Measurements from ENCODE around the gene SURF4.
"Not testable (repeated sequence)": the region's sequence is repeated elsewhere in the genome, so short reads cannot be mapped to it uniquely, and the experiment has no call there.

SURF4 gene

DNA sequence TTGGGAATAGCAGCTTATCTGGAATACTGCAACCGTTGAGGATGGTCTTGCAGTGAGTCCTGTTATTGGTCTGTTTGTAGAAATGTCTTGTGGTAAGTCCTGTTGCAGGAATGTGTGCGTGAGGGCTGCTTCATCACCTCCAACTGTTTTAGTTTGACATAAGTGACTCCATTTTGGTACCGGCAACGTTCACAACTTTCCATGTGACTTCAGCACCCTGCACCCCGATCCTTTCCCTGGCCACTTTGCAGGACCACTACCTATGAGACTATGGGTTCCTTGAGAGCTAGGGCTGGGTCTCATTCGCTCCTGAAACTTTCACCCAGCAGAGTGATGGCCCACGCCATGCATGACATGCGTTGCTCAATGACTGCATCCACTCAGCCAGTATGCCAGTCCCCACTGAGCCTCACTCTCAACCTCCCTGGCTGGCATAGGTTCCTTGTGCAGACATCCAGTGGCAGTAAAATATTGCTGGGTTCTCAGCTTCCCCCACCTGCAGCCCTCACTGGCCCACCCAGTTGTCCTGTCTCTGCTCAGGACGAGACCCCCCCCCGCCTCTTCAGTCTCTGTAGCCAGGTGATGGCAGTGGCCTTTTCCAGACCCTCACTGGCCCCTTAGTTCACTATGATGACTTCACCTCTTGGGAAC is 47.9 kb downstream of the SURF4 start:
- no peaks in the 10 kb centered on the region for H3K4me1 ChIP-seq (ENCODE audit: control insufficient read depth in 1 of 2, insufficient read depth in 2 of 2, low read length in 2 of 2)
- H3K27me3 ChIP-seq (ENCODE audit: insufficient read depth, low read length) = no peaks in the 10 kb centered on the region
- no peak for DNase-seq
- H3K4ac ChIP-seq (ENCODE audit: low read depth, low read length) = no peak overlapping the region
- H3K18ac ChIP-seq (ENCODE audit: low read length) = no peak overlapping the region
- H3K23ac ChIP-seq (ENCODE audit: low read length) = no peak overlapping the region
- no peak overlapping the region for H2BK5ac ChIP-seq (ENCODE audit: low read depth, low read length, poor library complexity)
- no CpG with 5 or more reads among the region's 10 CpGs for WGBS (ENCODE audit: extremely low coverage, insufficient coverage, insufficient read length)
- H2AK5ac ChIP-seq (ENCODE audit: low read length) = no peak overlapping the region
- no peak overlapping the region for H3K14ac ChIP-seq (ENCODE audit: low read length)
- H3K4me2 ChIP-seq (ENCODE audit: low read length) = no peak overlapping the region
- no peak overlapping the region for H4K12ac ChIP-seq (ENCODE audit: low read depth, low read length)
- no peak overlapping the region for H2BK12ac ChIP-seq (ENCODE audit: low read length)
- H3K36me3 ChIP-seq (ENCODE audit: control insufficient read depth in 1 of 2, insufficient read depth in 2 of 2, low read length in 2 of 2) = peaks cover 20 to 23% of the 10 kb centered on the region in 2 experiments
- H4K91ac ChIP-seq (ENCODE audit: low read depth, low read length) = no peak overlapping the region
- no peak overlapping the region for H2AFZ ChIP-seq (ENCODE audit: insufficient read depth, low read length, poor library complexity)
- H2BK120ac ChIP-seq (ENCODE audit: insufficient read depth, low read length, poor library complexity) = no peak overlapping the region
- H3K79me2 ChIP-seq (ENCODE audit: control insufficient read depth, insufficient read depth, low read length, poor library complexity) = no peaks in the 10 kb centered on the region
- no peak overlapping the region for H3K27ac ChIP-seq (ENCODE audit: low read depth, low read length)
- H3K79me1 ChIP-seq (ENCODE audit: low read length) = no peaks in the 10 kb centered on the region
- H3K4me3 ChIP-seq (ENCODE audit: low read depth, low read length) = no peak overlapping the region
- H3K9ac ChIP-seq (ENCODE audit: low read length) = no peak overlapping the region
- H3K9me3 ChIP-seq (ENCODE audit: insufficient read depth, low read depth, low read length) = peaks cover 11% of the 10 kb centered on the region
- no peak overlapping the region for H4K8ac ChIP-seq (ENCODE audit: low read depth, low read length)

DNA sequence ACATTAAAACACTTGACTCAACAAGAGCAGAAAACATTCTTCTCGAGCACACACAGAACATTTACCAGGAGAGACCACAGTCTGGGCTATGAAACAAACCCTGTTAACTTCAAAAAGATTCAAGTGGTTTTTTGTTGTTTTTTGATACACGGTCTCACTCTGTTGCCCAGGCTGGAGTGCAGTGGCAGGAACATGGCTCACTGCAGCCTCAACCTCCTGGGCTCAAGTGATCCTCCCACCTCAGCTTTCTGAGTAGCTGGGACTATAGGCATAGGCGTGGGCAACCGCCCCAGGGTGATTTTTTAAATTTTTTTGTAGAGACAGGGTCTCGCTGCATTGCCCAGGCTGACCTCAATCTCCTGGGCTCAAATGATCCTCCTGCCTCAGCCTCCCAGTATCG is 48.8 kb downstream of the SURF4 start:
- H3K79me2 ChIP-seq (ENCODE audit: control insufficient read depth, insufficient read depth, low read length, poor library complexity); H2BK120ac ChIP-seq (ENCODE audit: insufficient read depth, low read length, poor library complexity); H2AFZ ChIP-seq (ENCODE audit: insufficient read depth, low read length, poor library complexity); H3K23ac ChIP-seq (ENCODE audit: low read length); H3K4me3 ChIP-seq (ENCODE audit: low read depth, low read length); H4K12ac ChIP-seq (ENCODE audit: low read depth, low read length); H2AK5ac ChIP-seq (ENCODE audit: low read length); H4K91ac ChIP-seq (ENCODE audit: low read depth, low read length); H3K9ac ChIP-seq (ENCODE audit: low read length); DNase-seq; H2BK5ac ChIP-seq (ENCODE audit: low read depth, low read length, poor library complexity); H3K14ac ChIP-seq (ENCODE audit: low read length); H3K27me3 ChIP-seq (ENCODE audit: insufficient read depth, low read length); H3K4me2 ChIP-seq (ENCODE audit: low read length); H3K4me1 ChIP-seq (ENCODE audit: control insufficient read depth in 1 of 2, insufficient read depth in 2 of 2, low read length in 2 of 2); H4K8ac ChIP-seq (ENCODE audit: low read depth, low read length); H2BK12ac ChIP-seq (ENCODE audit: low read length); H3K79me1 ChIP-seq (ENCODE audit: low read length); H3K4ac ChIP-seq (ENCODE audit: low read depth, low read length); H3K27ac ChIP-seq (ENCODE audit: low read depth, low read length); H3K18ac ChIP-seq (ENCODE audit: low read length): not testable (repeated sequence)
- peaks cover 16% of the 10 kb centered on the region for H3K9me3 ChIP-seq (ENCODE audit: insufficient read depth, low read depth, low read length)
- WGBS (ENCODE audit: extremely low coverage, insufficient coverage, insufficient read length) = no CpG with 5 or more reads among the region's 6 CpGs
- peaks cover 11 to 14% of the 10 kb centered on the region in 2 experiments for H3K36me3 ChIP-seq (ENCODE audit: control insufficient read depth in 1 of 2, insufficient read depth in 2 of 2, low read length in 2 of 2)

DNA sequence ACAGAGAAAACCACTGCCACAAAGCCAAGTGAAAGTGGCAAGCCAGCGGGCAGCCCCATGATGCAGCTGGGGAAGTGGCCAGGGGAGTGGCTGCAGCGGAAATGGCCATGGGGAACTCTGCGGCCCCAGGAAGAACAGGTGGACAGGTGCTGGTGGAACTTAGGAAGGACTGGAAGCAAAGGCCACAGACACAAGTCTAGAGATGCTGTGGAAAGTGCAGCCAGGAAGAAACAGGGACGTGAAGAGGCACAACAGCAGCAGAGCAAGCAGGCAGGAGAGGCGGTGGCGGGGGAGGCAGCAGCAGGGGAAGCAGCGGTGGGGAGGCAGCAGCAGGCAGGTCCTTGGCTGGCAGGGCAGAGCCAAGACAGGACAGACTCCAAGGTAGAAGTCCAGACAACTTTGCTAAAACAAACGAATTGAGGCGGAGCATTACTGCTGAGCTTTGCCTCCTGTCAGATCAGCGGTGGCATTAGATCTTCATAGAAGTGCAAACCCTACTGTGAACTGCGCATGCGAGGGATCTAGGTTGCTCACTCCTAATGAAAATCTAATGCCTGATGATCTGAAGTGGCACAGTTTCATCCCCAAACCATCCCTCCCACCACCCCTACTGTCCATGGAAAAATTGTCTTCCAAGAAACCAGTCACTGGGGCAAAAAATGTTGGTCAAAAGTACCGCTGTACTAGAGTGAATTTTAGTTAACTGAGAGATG is 51.7 kb downstream of the SURF4 start:
- H4K91ac ChIP-seq (ENCODE audit: low read depth, low read length) = no peak overlapping the region
- no peak overlapping the region for H3K4me3 ChIP-seq (ENCODE audit: low read depth, low read length)
- no peaks in the 10 kb centered on the region for H3K27me3 ChIP-seq (ENCODE audit: insufficient read depth, low read length)
- no peak overlapping the region for H4K8ac ChIP-seq (ENCODE audit: low read depth, low read length)
- no peak overlapping the region for H3K18ac ChIP-seq (ENCODE audit: low read length)
- no peaks in the 10 kb centered on the region for H3K79me2 ChIP-seq (ENCODE audit: control insufficient read depth, insufficient read depth, low read length, poor library complexity)
- no peak overlapping the region for H2AK5ac ChIP-seq (ENCODE audit: low read length)
- H3K14ac ChIP-seq (ENCODE audit: low read length) = no peak overlapping the region
- H4K12ac ChIP-seq (ENCODE audit: low read depth, low read length) = no peak overlapping the region
- H3K4me1 ChIP-seq (ENCODE audit: control insufficient read depth in 1 of 2, insufficient read depth in 2 of 2, low read length in 2 of 2) = no peaks in the 10 kb centered on the region
- H2BK5ac ChIP-seq (ENCODE audit: low read depth, low read length, poor library complexity) = no peak overlapping the region
- no peaks in the 10 kb centered on the region for H3K36me3 ChIP-seq (ENCODE audit: control insufficient read depth in 1 of 2, insufficient read depth in 2 of 2, low read length in 2 of 2)
- no peak overlapping the region for H3K23ac ChIP-seq (ENCODE audit: low read length)
- H3K9ac ChIP-seq (ENCODE audit: low read length) = no peak overlapping the region
- no peaks in the 10 kb centered on the region for H3K79me1 ChIP-seq (ENCODE audit: low read length)
- no peak overlapping the region for H3K4me2 ChIP-seq (ENCODE audit: low read length)
- no CpG with 5 or more reads among the region's 13 CpGs for WGBS (ENCODE audit: extremely low coverage, insufficient coverage, insufficient read length)
- H3K9me3 ChIP-seq (ENCODE audit: insufficient read depth, low read depth, low read length) = peaks cover 16% of the 10 kb centered on the region
- H2BK12ac ChIP-seq (ENCODE audit: low read length) = no peak overlapping the region
- H3K27ac ChIP-seq (ENCODE audit: low read depth, low read length) = no peak overlapping the region
- H2AFZ ChIP-seq (ENCODE audit: insufficient read depth, low read length, poor library complexity) = no peak overlapping the region
- H2BK120ac ChIP-seq (ENCODE audit: insufficient read depth, low read length, poor library complexity) = no peak overlapping the region
- H3K4ac ChIP-seq (ENCODE audit: low read depth, low read length) = no peak overlapping the region
- no peak for DNase-seq

DNA sequence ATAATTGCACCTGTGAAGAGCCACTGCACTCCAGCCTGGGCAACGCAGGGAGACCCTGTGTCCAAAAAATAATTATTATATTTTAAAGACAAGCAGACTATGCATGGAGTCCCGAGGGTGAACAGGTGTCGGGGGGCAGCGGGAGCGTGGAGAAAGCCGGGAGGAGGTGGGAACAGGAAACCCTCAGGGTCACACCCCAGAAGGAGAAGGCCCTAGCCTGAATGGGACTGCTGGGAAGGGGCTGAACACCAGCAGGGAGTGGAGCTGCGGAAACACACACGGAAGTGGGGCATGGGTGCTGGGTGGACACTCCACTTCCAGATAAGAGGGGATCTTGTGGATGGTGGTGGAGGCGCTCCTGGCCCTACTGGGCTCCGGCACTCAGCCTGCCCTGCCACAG is 52.6 kb downstream of the SURF4 start:
- H4K8ac ChIP-seq (ENCODE audit: low read depth, low read length) = no peak overlapping the region
- no peaks in the 10 kb centered on the region for H3K27me3 ChIP-seq (ENCODE audit: insufficient read depth, low read length)
- H4K91ac ChIP-seq (ENCODE audit: low read depth, low read length) = no peak overlapping the region
- H3K9me3 ChIP-seq (ENCODE audit: insufficient read depth, low read depth, low read length) = peaks cover 16% of the 10 kb centered on the region
- H3K79me2 ChIP-seq (ENCODE audit: control insufficient read depth, insufficient read depth, low read length, poor library complexity) = no peaks in the 10 kb centered on the region
- no peak overlapping the region for H2BK5ac ChIP-seq (ENCODE audit: low read depth, low read length, poor library complexity)
- no peak overlapping the region for H3K4me2 ChIP-seq (ENCODE audit: low read length)
- no peak overlapping the region for H3K18ac ChIP-seq (ENCODE audit: low read length)
- no peak overlapping the region for H2AK5ac ChIP-seq (ENCODE audit: low read length)
- DNase-seq = no peak
- H4K12ac ChIP-seq (ENCODE audit: low read depth, low read length) = no peak overlapping the region
- H2AFZ ChIP-seq (ENCODE audit: insufficient read depth, low read length, poor library complexity) = no peak overlapping the region
- no peaks in the 10 kb centered on the region for H3K4me1 ChIP-seq (ENCODE audit: control insufficient read depth in 1 of 2, insufficient read depth in 2 of 2, low read length in 2 of 2)
- H3K23ac ChIP-seq (ENCODE audit: low read length) = no peak overlapping the region
- no peak overlapping the region for H2BK12ac ChIP-seq (ENCODE audit: low read length)
- H3K79me1 ChIP-seq (ENCODE audit: low read length) = no peaks in the 10 kb centered on the region
- no peak overlapping the region for H3K27ac ChIP-seq (ENCODE audit: low read depth, low read length)
- no peak overlapping the region for H3K4ac ChIP-seq (ENCODE audit: low read depth, low read length)
- H3K14ac ChIP-seq (ENCODE audit: low read length) = no peak overlapping the region
- H3K4me3 ChIP-seq (ENCODE audit: low read depth, low read length) = no peak overlapping the region
- no peaks in the 10 kb centered on the region for H3K36me3 ChIP-seq (ENCODE audit: control insufficient read depth in 1 of 2, insufficient read depth in 2 of 2, low read length in 2 of 2)
- H3K9ac ChIP-seq (ENCODE audit: low read length) = no peak overlapping the region
- no peak overlapping the region for H2BK120ac ChIP-seq (ENCODE audit: insufficient read depth, low read length, poor library complexity)
- WGBS (ENCODE audit: extremely low coverage, insufficient coverage, insufficient read length) = no CpG with 5 or more reads among the region's 10 CpGs

Measured in trophoblast cell (in vitro differentiated cells and primary cell).